ENCODE data around the gene CCBE1.
"Not testable (repeated sequence)": the region's sequence is repeated elsewhere in the genome, so short reads cannot be mapped to it uniquely, and the experiment has no call there.

Gene CCBE1

DNA sequence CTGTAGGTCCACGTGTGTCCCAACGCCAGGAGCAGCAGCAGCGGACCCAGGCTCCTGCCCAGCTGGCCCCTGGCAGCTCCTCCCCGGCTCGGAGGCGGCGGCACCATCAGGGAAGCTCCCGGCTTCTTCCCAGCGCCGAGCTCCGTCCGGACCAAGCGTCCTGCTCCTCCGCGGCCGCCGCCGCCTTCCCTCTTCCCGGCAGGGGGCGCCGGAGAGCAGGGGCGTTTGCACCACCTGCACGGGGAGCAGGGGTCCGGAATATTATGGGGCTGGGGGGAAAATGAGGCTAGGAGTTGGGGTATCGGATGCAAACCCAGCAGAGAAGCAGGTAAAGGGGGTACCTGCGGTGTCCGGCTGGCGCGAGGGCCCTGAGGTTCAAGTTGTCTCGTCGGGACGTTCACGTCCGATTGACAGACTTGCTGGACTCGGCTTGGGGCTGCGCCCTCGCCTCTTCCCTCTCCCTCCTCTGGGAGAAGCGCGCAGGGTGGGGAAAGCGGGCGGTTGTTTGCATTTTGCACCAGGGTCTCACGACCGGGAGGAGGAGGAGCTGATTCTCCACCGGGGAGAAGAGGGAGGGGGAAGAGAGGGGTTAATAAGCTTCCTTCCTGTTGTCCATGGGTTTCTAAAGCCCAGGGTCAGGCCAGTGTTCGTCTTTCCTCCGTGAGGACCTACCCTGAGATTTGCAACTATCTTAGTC lies at the start of gene CCBE1:
Gene CCBE1, minus strand, starts transcription at position 188 of the 697 bp plus-strand sequence.
- no peak within 1 kb of the TSS for H3K9ac ChIP-seq
- H3K4me1 ChIP-seq = no peaks in the 10 kb centered on the region
- H3K4me2 ChIP-seq = no peak within 1 kb of the TSS
- no peak for TF ChIP-seq Cebpa-rat (IDR thresholded peaks at IDR 0.05)
- no peak within 1 kb of the TSS for H3K27ac ChIP-seq
- peaks cover 0 to 7% (median 0%) of the 10 kb centered on the region in 11 experiments; a peak in 4 of 22 replicates for H3K27me3 ChIP-seq
- peaks cover 15 to 23% (median 17%) of the 10 kb centered on the region in 11 experiments for H3K9me3 ChIP-seq (replicated peaks in 1 of 11)
- H4K20me1 ChIP-seq = no peaks in the 10 kb centered on the region
- H3K4me3 ChIP-seq = no peak within 1 kb of the TSS
- no peaks in the 10 kb centered on the region for H3K36me3 ChIP-seq

- Histone ChIP-seq H3K9ac (no peak overlapping the region), H3K27ac (no peak overlapping the region), H4K20me1 (no peaks in the 10 kb centered on the region), H3K4me1 (no peaks in the 10 kb centered on the region), H3K4me3 (no peak overlapping the region), H3K9me3 (replicated peaks in 1 of 11) (peaks cover 0 to 10% (median under 1%) of the 10 kb centered on the region in 11 experiments; a peak in 10 of 22 replicates), H3K27me3 (no peaks in the 10 kb centered on the region), H3K36me3 (no peaks in the 10 kb centered on the region), H3K4me2 (no peak overlapping the region)
- no peak for TF ChIP-seq Cebpa-rat (IDR thresholded peaks at IDR 0.05)
These were observed 47.1 kb upstream of the CCBE1 start for GRCh38 chr18:59744271-59744721.

DNA sequence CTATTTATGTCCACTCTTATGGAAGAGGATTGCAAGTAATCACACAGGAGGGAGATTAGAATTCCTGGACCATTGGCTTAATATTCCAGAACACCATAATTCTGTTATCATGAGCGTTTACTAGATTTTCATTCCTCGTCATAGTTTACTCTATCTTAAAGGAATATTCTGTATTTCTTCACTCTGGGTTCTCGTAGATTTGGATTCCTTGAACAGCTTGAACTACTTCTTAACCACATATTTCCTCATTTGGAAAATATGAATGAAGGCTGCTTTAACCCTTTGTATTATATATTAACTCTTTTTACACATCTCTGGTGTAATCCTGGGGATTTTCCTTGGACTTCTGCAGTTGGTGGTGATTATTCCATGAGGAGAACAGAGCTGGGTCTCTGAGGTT lies 46.3 kb upstream of the CCBE1 start:
- H3K4me2 ChIP-seq = no peak overlapping the region
- no peak overlapping the region for H3K9ac ChIP-seq
- H3K9me3 ChIP-seq (replicated peaks in 1 of 11) = peaks cover 7 to 18% (median 8%) of the 10 kb centered on the region in 11 experiments; a peak in 21 of 22 replicates
- no peaks in the 10 kb centered on the region for H3K36me3 ChIP-seq
- TF ChIP-seq Cebpa-rat (IDR thresholded peaks at IDR 0.05) = no peak
- H4K20me1 ChIP-seq = no peaks in the 10 kb centered on the region
- H3K4me3 ChIP-seq = no peak overlapping the region
- no peaks in the 10 kb centered on the region for H3K27me3 ChIP-seq
- no peaks in the 10 kb centered on the region for H3K4me1 ChIP-seq
- no peak overlapping the region for H3K27ac ChIP-seq

DNA sequence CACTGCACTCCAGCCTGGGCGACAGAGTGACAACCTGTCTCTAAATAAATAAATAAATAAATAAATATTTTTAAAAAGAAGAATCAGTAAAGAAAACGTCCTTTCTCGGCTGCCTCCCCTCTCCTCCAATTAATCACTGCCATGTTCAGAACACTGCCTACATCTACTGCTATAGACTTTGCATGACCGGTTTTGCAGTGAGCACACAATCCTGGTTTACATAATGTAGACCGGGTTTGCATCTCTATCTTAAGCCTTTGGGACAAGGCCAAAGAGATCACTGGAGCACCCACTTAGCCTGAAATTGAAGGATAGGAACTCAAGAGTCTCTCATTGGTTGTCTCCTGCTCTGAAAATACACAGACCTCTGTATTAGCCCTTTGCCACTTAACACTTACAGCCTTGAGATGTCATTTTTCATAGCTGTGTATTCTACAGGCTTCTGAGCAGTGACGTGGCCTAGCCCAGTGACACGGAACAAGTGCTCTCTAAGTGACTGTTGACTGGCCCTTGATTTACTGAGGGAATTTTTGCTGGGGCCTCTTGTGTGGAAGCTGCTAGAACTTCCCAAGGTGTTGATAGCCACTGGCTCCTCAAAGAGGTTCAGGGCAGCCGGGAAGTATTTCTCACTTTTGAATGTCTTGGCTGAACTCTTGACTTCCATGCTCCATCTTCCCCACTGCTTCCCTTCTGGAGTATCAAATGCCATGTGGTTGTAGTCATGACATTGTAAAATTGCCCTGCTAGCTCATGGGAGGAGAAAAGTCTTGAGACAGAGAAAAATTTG lies 45.3 kb upstream of the CCBE1 start:
- H3K27ac ChIP-seq = no peak overlapping the region
- no peak overlapping the region for H3K4me3 ChIP-seq
- H3K4me2 ChIP-seq = no peak overlapping the region
- no peaks in the 10 kb centered on the region for H3K27me3 ChIP-seq
- H3K9ac ChIP-seq = no peak overlapping the region
- no peaks in the 10 kb centered on the region for H3K36me3 ChIP-seq
- TF ChIP-seq Cebpa-rat (IDR thresholded peaks at IDR 0.05) = no peak
- H4K20me1 ChIP-seq = no peaks in the 10 kb centered on the region
- peaks cover 8 to 26% (median 15%) of the 10 kb centered on the region in 11 experiments; a peak in 21 of 22 replicates for H3K9me3 ChIP-seq (replicated peaks in 1 of 11)
- no peaks in the 10 kb centered on the region for H3K4me1 ChIP-seq

- H3K9ac ChIP-seq = no peak overlapping the region
- H3K27me3 ChIP-seq = no peaks in the 10 kb centered on the region
- peaks cover 4 to 17% (median 15%) of the 10 kb centered on the region in 11 experiments; a peak in 20 of 22 replicates for H3K9me3 ChIP-seq (replicated peaks in 1 of 11)
- no peak overlapping the region for H3K4me3 ChIP-seq
- TF ChIP-seq Cebpa-rat (IDR thresholded peaks at IDR 0.05) = no peak
- no peaks in the 10 kb centered on the region for H4K20me1 ChIP-seq
- no peaks in the 10 kb centered on the region for H3K4me1 ChIP-seq
- no peak overlapping the region for H3K27ac ChIP-seq
- no peak overlapping the region for H3K4me2 ChIP-seq
- H3K36me3 ChIP-seq = no peaks in the 10 kb centered on the region
These were observed 42.9 kb upstream of the CCBE1 start for GRCh38 chr18:59740141-59740540.

- H4K20me1 ChIP-seq = no peaks in the 10 kb centered on the region
- no peak overlapping the region for H3K27ac ChIP-seq
- H3K4me3 ChIP-seq = no peak overlapping the region
- no peak overlapping the region for H3K4me2 ChIP-seq
- no peaks in the 10 kb centered on the region for H3K36me3 ChIP-seq
- H3K9me3 ChIP-seq (replicated peaks in 1 of 11) = peaks cover 4 to 17% (median 15%) of the 10 kb centered on the region in 11 experiments; a peak in 20 of 22 replicates
- H3K9ac ChIP-seq = no peak overlapping the region
- no peaks in the 10 kb centered on the region for H3K27me3 ChIP-seq
- no peaks in the 10 kb centered on the region for H3K4me1 ChIP-seq
- TF ChIP-seq Cebpa-rat (IDR thresholded peaks at IDR 0.05) = no peak
These were observed 40.6 kb upstream of the CCBE1 start for GRCh38 chr18:59737776-59738300.

GRCh38 chr18:59737335-59737734 lies 40.1 kb upstream of the CCBE1 start:
- not testable (repeated sequence) for H3K27ac ChIP-seq, H3K4me2 ChIP-seq, H4K20me1 ChIP-seq, H3K4me1 ChIP-seq, H3K9ac ChIP-seq, H3K27me3 ChIP-seq, H3K36me3 ChIP-seq, H3K4me3 ChIP-seq
- peaks cover 4 to 17% (median 15%) of the 10 kb centered on the region in 11 experiments; a peak in 20 of 22 replicates for H3K9me3 ChIP-seq (replicated peaks in 1 of 11)

DNA sequence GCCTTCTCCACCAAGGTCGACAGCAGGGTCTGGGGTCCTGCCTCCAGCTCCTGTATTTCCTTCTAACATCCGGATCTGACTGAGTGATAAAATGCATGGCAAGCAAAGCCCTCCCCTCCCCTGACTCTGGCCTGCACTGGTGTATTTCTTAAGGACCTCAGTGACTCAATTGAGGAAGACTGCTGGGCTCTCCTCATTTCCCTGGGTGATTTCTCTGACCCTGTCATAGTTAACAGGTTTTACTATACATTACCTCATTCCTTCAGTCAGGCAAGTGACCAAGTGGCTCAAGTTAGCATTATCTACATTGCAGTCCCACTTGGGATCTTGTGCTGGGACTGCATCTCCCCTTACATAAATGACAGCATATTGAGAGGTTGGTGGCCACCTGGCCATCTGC lies 38.8 kb upstream of the CCBE1 start:
- H3K36me3 ChIP-seq = no peaks in the 10 kb centered on the region
- TF ChIP-seq Cebpa-rat (IDR thresholded peaks at IDR 0.05) = no peak
- H3K4me3 ChIP-seq = no peak overlapping the region
- H3K9ac ChIP-seq = no peak overlapping the region
- no peaks in the 10 kb centered on the region for H4K20me1 ChIP-seq
- H3K4me1 ChIP-seq = peaks cover 0 to 6% (median 0%) of the 10 kb centered on the region in 10 experiments; a peak in 4 of 20 replicates
- H3K27ac ChIP-seq = no peak overlapping the region
- peaks cover 4 to 17% (median 15%) of the 10 kb centered on the region in 11 experiments; a peak in 20 of 22 replicates for H3K9me3 ChIP-seq (replicated peaks in 1 of 11)
- H3K27me3 ChIP-seq = no peaks in the 10 kb centered on the region
- H3K4me2 ChIP-seq = no peak overlapping the region

- Histone ChIP-seq H3K4me2 (no peak overlapping the region), H3K36me3 (no peaks in the 10 kb centered on the region), H3K27ac (no peak overlapping the region), H3K4me3 (no peak overlapping the region), H3K27me3 (no peaks in the 10 kb centered on the region), H4K20me1 (no peaks in the 10 kb centered on the region), H3K9ac (no peak overlapping the region), H3K4me1 (peaks cover 0 to 13% (median 0%) of the 10 kb centered on the region in 10 experiments; a peak in 4 of 20 replicates), H3K9me3 (replicated peaks in 1 of 11) (peaks cover 4 to 17% (median 15%) of the 10 kb centered on the region in 11 experiments; a peak in 20 of 22 replicates)
- TF ChIP-seq Cebpa-rat (IDR thresholded peaks at IDR 0.05) = no peak
These were observed 38.1 kb upstream of the CCBE1 start for GRCh38 chr18:59735269-59735860.
